GM12891 (cell line): ENCODE results near the gene PPP1R1B.

Source experiments
- PAX5 ChIP-seq: IDR thresholded peaks from 2 replicates; pipeline ENCODE4 v1.6.1; 2011; ENCODE audit warnings: low read length, moderate library complexity, mild to moderate bottlenecking; ENCODE audit not compliant: insufficient read depth, severe bottlenecking
- POLR2A ChIP-seq: IDR thresholded peaks from 2 replicates; pipeline ENCODE4 v1.6.1; 2011; ENCODE audit warnings: low read depth, low read length, control low read depth
- POLR2AphosphoS5 ChIP-seq: IDR thresholded peaks from 2 replicates; pipeline ENCODE4 v1.6.1; 2011; ENCODE audit warnings: low read depth, low read length, control low read depth
- SPI1 ChIP-seq: IDR thresholded peaks from 2 replicates; pipeline ENCODE4 v1.6.1; 2011; ENCODE audit warnings: low read depth, low read length, control low read depth
- TAF1 ChIP-seq: IDR thresholded peaks from 2 replicates; pipeline ENCODE4 v1.6.1; 2011; ENCODE audit warnings: low read depth, low read length, control low read depth

- no peak for TF ChIP-seq POLR2A
- TF ChIP-seq POLR2AphosphoS5: no peak
- TF ChIP-seq PAX5: no peak
- no peak for TF ChIP-seq TAF1
- no peak for TF ChIP-seq SPI1
Observed at GRCh38 chr17:39615434-39615833, 11.3 kb upstream of the PPP1R1B start.
